Ovary (tissue), 9 donors: ENCODE results near the gene KAT8. TPM values are rescaled to one million over a fixed set of nuclear protein-coding genes. Genes with fewer than 3 reads are reported as not detected.
"Not testable (repeated sequence)": the region's sequence is repeated elsewhere in the genome, so short reads cannot be mapped to it uniquely, and the experiment has no call there.

Experiments used
- DNase-seq, 5 donors: peaks; one replicate each; pipeline ENCODE4 v3.0.0-alpha.2; 2019 to 2020
- H3K27ac ChIP-seq, 2 donors: fragments of 200-600 bp; one replicate each; pipeline versions ENCODE4 v1.5.1 to v1.8.0; 2019 to 2022
- H3K27me3 ChIP-seq: fragments of 200-600 bp; one replicate; pipeline ENCODE4 v1.8.0; 2022
- H3K36me3 ChIP-seq: fragments of 200-600 bp; sonication (generic); one replicate; pipeline ENCODE4 v1.5.1; 2019
- H3K4me1 ChIP-seq: one replicate; pipeline ENCODE4 v1.8.1; 2013; ENCODE audit warnings: mild to moderate bottlenecking, moderate library complexity; ENCODE audit not compliant: insufficient read depth
- H3K4me3 ChIP-seq: fragments of 200-600 bp; sonication (generic); one replicate; pipeline ENCODE4 v1.5.1; 2017
- H3K9me3 ChIP-seq, 2 donors: fragments of 200-600 bp in 1 of 2; sonication (generic) in 1 of 2; one replicate each; pipeline versions ENCODE4 v1.5.1 to v1.8.1; 2013 to 2019; ENCODE audit warnings: mild to moderate bottlenecking in 1 of 2, moderate library complexity in 1 of 2
- EP300 ChIP-seq: sonication (generic); formaldehyde crosslinking; IDR thresholded peaks from one replicate; pipeline ENCODE4 v1.6.1; 2017; ENCODE audit warnings: antibody characterized with exemption
- POLR2A ChIP-seq: fragments of 450-650 bp; IDR thresholded peaks from one replicate; pipeline ENCODE4 v1.6.1; 2017; ENCODE audit warnings: antibody characterized with exemption, mild to moderate bottlenecking, moderate library complexity
- WGBS, 3 donors: extraction: QIAGEN DNeasy Blood & Tissue Kit in 1 of 3; methylation state at CpG; one replicate each; pipeline versions ENCODE4 v1.1.5 to v1.1.7; 2013 to 2017; 5-methylcytosine and 5-hydroxymethylcytosine counted together
- intact Hi-C, 4 donors: fragments of 100-400 bp; cut with DNase I; formaldehyde crosslinking; loops; one replicate each; pipeline versions ENCODE4 v1.11.0 to v1.15.1; 2022 to 2023
- polyA plus RNA-seq, 2 donors: library from polyadenylated mRNA; stranded (reverse); fragments of 200-250 nt in 1 of 2; fragments of 350-450 nt in 1 of 2; fragmentation: Illumina TruSeq in 1 of 2; extraction: RNeasy Lipid Tissue Mini Kit (QIAGEN cat#74804) in 1 of 2; gene quantifications; one replicate each; pipeline ENCODE4 v1.2.3, GENCODE V29; 2013 to 2014
- total RNA-seq, 7 donors: library from RNA; depleted of rRNA in 2 of 7; stranded (reverse); fragments of >200 nt in 2 of 7; fragmentation: NEBNext Ultra II Directional in 3 of 7; extraction: Animal tissue kit (Norgen Biotek cat#: 25700) in 3 of 7; gene quantifications; one replicate each; pipeline versions ENCODE4 v1.1.0 to v1.2.4, GENCODE V29; 2016 to 2023
- TF ChIP-seq, protein P1 (sequence below), 3 donors: fragments of 450-650 bp in 2 of 3; fragments of 200-600 bp in 1 of 3; IDR thresholded peaks; one replicate each; pipeline versions ENCODE4 v1.5.1 to v1.8.0; 2016 to 2022; ENCODE audit warnings: antibody characterized with exemption in 3 of 3, mild to moderate bottlenecking in 1 of 3
- donor health status: DM: no; HTN: no; CAD: no; lungs with moderate emphysema.
- donor health status: DM: no; HTN: no; CAD: no.
- donor health status: Bipolar disorder and iron deficiency.
- donor health status: DM: yes; HTN: yes; CAD: no.
- donor health status: DM: no; HTN: no; CAD: no.
- donor health status: DM: yes; HTN: yes; CAD: no.

Gene KAT8
- total and polyA plus RNA-seq, 9 donors: 66.4 to 129 (median 88.7) TPM

DNA sequence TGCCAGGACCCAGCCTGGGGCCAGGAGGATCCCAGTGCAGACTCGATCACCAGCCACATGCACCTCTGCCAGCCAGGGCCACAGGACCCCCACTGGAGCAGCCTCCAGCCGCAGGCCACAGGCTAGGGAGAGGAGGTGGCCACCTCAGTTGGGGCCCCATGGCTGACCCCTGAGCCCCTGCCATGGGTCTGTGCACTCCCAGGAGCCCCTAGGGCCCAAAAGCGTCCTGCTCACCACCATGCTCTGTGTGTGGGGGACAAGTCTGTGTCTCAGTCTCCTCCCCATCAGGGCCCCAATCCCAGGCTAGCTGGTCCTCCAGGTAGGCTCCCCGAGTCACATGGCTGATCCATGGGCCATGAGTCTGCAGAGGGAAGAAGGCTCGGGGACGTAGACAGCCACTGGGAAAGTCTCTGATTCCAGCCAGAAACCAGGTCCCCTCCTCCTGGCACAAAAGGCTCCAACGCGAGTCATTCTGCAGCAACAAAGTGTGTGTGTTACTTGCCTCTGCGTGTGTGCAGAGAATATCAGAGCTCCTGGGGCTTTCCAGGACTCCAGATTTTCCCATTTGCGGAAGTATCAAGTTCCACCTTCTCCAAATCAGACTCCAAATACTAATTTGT is 24.1 kb downstream of the KAT8 start:
- Histone ChIP-seq H3K27me3 (no peaks in the 10 kb centered on the region), H3K4me3 (peak overlapping the region; percentile 22), H3K27ac (peak overlapping the region in 1 of 2 donors; percentile 53), H3K4me1 (peaks cover 7% of the 10 kb centered on the region), H3K9me3 (no peaks in the 10 kb centered on the region), H3K36me3 (no peaks in the 10 kb centered on the region)
- intact Hi-C loops: loop anchor here in 1 of 4 donors (2.0 kb wide), 1 partner anchor 157 kb away; the partner anchor contains the start of gene HSD3B7
- no peak for TF ChIP-seq POLR2A
- WGBS, 3 donors: 13 to 20% (median 17%) methylated on average over 9 to 10 of the region's 10 CpGs
- peak in 4 of 5 donors; percentile 48 to 65 (median 58) for DNase-seq

DNA sequence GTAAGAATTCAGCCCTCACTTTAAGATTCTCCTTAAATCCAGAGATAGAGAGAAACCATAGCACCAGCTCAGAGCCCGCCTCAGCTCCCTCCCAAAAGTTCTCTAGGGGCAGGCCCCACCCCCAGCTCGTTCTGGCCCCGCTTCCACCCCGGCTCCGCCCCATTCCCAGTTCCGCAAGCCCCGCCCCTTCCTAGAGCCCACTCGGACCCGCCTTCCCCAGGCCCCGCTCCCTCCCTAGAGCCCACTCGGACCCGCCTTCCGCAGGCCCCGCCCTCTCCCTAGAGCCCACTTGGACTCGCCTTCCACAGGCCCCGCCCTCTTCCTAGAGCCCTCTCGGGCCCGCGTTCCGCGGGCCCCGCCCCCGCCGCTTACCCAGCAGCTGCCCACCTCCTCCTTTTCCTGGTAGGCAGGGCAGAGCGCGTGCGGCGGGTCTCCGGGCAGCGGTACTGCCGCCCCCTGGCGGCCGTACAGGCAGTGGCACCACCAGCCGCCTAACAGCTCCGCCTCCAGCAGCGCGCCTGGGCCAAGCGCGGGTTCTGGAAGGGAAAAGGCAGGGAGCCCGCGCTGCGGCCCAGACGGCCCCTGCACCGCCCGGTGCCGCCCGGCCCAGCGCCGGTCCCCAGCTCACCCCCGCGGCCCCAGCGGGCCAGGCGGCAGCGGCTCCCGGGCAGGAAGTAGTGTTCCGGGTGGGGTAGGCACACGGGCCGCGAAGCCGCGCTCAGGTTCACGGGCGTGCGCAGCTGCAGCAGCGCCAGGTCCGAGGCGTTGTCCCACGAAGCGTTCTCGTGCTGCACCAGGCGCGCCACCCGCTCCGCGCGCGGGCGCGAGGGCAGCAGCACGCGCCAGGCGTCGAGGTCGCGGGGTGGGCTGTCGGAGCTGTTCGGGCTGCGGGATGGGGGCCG is 24.9 kb downstream of the KAT8 start:
- H3K27me3 ChIP-seq: no peaks in the 10 kb centered on the region
- H3K4me1 ChIP-seq: peaks cover 7% of the 10 kb centered on the region
- H3K27ac ChIP-seq: peak overlapping the region; percentile 17 to 53
- intact Hi-C loops: loop anchor here in 1 of 4 donors (2.0 kb wide), 1 partner anchor 158 kb away; the partner anchor contains the start of gene HSD3B7
- WGBS, 3 donors: 0 to 1% (median 1%) methylated on average over 43 to 89 of the region's 89 CpGs
- H3K4me3 ChIP-seq: peak overlapping the region; percentile 49
- TF ChIP-seq EP300 (peak; percentile 28), POLR2A (peak; percentile 19)
- TF ChIP-seq, protein P1, sequence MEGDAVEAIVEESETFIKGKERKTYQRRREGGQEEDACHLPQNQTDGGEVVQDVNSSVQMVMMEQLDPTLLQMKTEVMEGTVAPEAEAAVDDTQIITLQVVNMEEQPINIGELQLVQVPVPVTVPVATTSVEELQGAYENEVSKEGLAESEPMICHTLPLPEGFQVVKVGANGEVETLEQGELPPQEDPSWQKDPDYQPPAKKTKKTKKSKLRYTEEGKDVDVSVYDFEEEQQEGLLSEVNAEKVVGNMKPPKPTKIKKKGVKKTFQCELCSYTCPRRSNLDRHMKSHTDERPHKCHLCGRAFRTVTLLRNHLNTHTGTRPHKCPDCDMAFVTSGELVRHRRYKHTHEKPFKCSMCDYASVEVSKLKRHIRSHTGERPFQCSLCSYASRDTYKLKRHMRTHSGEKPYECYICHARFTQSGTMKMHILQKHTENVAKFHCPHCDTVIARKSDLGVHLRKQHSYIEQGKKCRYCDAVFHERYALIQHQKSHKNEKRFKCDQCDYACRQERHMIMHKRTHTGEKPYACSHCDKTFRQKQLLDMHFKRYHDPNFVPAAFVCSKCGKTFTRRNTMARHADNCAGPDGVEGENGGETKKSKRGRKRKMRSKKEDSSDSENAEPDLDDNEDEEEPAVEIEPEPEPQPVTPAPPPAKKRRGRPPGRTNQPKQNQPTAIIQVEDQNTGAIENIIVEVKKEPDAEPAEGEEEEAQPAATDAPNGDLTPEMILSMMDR (IDR thresholded peaks at IDR 0.05): peak; percentile 95 to 99 (median 99)
- H3K36me3 ChIP-seq: no peaks in the 10 kb centered on the region
- DNase-seq: peak; percentile 99 to 100 (median 100)
- H3K9me3 ChIP-seq: no peaks in the 10 kb centered on the region

DNA sequence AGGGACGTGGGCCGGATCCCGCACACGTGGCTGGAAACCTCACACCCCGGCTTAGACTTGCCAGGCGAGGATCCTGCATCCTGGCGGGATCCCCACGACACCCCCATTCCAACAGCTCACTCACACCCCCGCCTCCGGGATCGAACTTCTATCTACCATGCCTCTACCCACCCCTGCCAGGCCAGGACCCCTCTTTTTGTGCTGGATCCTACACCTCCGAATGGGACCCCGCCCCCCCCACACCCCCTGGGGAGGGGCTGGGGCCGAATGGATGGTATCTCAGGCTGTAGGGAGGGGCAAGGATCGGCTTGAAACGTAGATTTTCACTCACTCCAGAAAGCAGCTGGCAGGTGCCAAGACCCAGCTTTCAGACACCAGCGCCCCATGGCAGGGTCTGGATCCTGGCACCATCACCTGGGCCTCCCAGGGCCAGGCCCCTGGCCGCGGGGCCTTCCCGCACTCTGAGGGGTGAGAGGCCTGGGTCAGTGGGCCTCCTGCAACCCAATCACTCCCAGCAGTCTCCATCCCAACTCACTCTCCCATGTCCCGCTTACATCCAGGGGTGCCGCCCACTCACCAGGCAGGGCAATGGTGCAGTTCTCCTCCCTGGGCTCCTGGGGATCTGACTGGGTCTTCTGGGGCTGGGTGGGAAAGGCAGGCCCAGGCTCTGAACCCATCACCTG is 25.7 kb downstream of the KAT8 start:
- 46 to 49% (median 47%) methylated on average over 15 to 22 of the region's 22 CpGs for WGBS, 3 donors
- intact Hi-C loops: loop anchor here in 1 of 4 donors (2.0 kb wide), 1 partner anchor 158 kb away; the partner anchor contains the start of gene HSD3B7
- no peaks in the 10 kb centered on the region for H3K9me3 ChIP-seq

DNA sequence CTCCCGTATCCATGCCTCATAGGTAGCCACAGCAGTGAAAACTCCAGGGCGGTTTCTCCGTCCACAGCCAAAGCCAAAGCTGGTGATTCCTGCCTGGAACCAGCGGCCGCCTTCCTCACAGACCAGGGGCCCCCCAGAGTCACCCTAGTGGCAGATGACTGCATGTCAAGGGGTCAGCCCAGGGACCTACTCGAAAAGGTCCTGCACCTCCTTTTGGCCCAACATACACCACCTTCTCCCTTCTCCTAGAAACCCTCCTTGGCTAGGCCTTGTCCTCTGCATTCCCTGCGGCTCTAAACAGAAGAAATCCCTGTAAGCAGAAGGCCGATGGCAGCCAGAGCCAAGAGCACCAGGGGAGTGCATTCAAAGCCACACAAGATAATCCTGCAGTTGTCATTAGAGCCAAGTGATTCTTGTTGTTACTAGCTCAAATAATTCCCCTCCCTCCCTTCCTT is 26.3 kb downstream of the KAT8 start:
- no peak overlapping the region for H3K4me3 ChIP-seq
- 88 to 91% (median 89%) methylated on average over 8 of the region's 8 CpGs for WGBS, 3 donors
- intact Hi-C loops: loop anchor here in 1 of 4 donors (2.0 kb wide), 1 partner anchor 159 kb away; the partner anchor contains the start of gene HSD3B7
- no peaks in the 10 kb centered on the region for H3K27me3 ChIP-seq
- no peaks in the 10 kb centered on the region for H3K9me3 ChIP-seq
- peaks cover 7% of the 10 kb centered on the region for H3K4me1 ChIP-seq
- H3K36me3 ChIP-seq: no peaks in the 10 kb centered on the region
- no peak for TF ChIP-seq POLR2A
- TF ChIP-seq, protein P1 (IDR thresholded peaks at IDR 0.05): no peak
- no peak overlapping the region for H3K27ac ChIP-seq
- peak in 1 of 5 donors; percentile 37 for DNase-seq

More for the DNA sequence above, 25.7 kb downstream of the KAT8 start:
- Histone ChIP-seq H3K4me3 (peak overlapping the region; percentile 49), H3K4me1 (peaks cover 7% of the 10 kb centered on the region), H3K36me3 (no peaks in the 10 kb centered on the region), H3K27ac (no peak overlapping the region), H3K27me3 (no peaks in the 10 kb centered on the region)
- TF ChIP-seq, protein P1 (IDR thresholded peaks at IDR 0.05): no peak
- TF ChIP-seq EP300 (no peak), POLR2A (no peak)
- DNase-seq: peak; percentile 48 to 75 (median 68)

DNA sequence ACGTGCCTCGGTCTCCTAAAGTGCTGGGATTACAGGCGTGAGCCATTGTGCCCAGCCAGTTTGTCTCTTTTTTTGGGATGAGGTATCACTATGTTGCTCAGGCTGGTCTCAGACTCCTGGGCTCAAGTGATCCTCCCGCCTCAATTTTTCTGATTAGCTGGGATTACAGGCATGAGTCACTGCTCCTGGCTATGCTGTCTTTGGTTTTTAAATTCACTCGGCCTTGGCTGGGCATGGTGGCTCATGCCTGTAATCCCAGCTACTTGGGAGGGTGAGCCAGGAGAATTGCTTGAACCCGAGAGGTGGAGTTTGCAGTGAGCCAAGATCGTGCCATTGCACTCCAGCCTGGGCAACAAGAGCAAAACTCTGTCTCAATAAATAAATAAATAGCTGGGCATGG is 27.0 kb downstream of the KAT8 start:
- H3K4me3 ChIP-seq, H3K4me1 ChIP-seq, H3K27ac ChIP-seq, H3K9me3 ChIP-seq, DNase-seq, H3K36me3 ChIP-seq, H3K27me3 ChIP-seq, intact Hi-C loops: not testable (repeated sequence)
- 73 to 80% (median 77%) methylated on average over 7 of the region's 7 CpGs for WGBS, 3 donors
